HG02938 (cell line): ENCODE results near the gene RIPK4.

Experiments used
- ATAC-seq: cut with Tn5 transposase; IDR thresholded peaks from one replicate; pipeline ENCODE4 v1.9.1; 2021; ENCODE audit warnings: mild to moderate bottlenecking, moderate library complexity; ENCODE audit not compliant: unreplicated experiment

Gene RIPK4

DNA sequence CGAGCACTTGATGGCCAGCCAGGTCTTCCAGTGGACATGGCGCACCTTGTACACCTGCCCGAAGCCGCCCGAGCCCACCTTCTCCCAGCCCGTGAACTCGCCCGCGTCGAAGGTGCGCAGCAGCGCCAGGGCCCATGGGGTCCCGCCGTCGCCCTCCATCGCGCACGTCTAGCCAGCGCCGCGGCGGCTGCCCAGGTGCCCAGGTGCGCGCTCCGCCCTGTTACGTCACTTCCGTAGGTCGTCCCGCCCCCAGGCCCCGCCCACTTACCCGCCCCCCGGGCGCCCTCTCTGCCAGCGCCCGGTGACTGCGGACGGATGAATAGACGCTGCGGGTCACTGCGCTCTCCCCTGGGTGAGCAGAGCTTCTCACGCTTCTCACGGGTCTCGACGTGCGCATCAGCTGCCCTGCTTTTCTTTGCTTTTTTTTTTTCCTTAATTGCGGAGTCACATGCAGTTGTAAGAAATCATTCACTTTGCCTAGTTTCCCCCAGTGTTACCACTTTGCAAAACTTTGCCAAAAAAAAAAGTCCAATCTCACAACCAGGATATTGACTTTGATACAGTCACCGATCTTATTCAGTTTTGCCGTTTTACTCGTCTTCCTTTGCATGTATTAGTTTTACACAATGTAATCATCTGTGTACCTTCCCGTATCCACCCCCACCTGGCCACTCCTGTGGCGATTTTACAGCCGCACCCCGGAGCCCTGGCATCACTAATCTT is at the start of gene RIPK4:
Gene RIPK4 (minus strand): TSS at position 170 of the 723 bp plus-strand sequence. CDS start 11 bp downstream, at position 159.
- ATAC-seq = no peak

DNA sequence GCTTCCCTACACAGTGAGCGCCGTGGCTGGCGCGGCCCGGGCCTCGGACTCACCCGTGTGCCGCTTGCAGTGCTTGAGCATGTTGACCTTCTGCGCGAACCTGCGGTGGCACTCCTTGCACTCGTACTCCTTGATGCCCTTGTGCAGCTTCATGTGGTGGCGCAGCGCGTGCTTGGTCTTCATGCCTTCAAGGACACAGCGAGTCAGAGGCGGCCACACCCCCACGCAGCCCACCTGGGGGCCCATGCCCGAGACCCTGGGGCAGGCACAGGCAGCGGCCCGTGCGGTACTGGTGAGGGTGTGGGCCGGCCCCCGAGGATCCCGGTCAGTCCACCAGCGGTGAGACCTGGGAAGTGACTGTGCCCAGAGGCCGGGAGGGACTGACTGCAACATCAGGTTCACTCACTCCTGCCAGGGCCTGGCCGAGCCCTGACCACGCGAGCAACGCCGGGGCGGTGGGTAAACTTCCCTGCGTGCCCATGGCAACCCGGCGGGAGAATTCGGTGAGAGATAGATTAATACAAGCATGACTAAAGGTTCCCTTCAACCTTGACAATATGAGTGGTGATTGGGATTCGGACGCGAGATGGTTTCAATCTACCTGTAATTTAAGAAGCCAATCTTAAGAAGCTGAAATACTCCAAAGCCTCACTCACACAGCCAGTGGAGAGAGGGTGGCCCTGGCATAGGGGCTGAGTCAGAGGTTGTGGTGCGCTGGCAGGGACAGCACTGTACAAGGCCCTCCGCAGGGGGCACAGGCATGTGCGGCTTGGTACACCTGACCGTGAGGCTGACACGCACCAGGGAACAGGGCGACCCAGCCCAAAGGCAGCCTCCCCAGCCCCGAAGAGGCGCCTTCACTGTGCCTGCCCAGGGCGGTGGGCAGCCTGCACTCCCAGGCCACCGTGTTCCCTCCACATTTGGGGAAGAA is 49.1 kb upstream of the RIPK4 start:
- ATAC-seq = no peak

- ATAC-seq = no peak
Measured at GRCh38 chr21:41813226-41813625, 46.4 kb upstream of the RIPK4 start.

DNA sequence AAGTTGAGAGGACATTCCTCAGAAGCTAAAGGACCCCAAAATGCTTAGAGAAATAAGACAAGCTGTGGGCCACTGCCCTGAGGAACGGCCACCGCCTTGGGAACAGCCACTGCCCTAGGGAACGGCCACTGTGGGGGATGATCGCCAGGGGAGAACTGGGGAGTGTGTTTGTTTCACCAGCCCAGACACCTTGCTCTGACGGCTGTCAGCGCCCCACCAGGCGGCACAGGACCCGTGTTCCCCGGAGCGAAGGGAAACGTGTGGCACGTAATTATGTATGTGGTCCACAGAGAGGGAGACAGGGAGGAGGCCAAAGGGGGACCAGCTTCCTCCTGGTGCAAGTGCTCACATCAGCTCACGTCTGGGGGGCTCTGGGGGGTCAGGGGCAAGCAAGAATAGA is 45.8 kb upstream of the RIPK4 start:
- no peak for ATAC-seq

DNA sequence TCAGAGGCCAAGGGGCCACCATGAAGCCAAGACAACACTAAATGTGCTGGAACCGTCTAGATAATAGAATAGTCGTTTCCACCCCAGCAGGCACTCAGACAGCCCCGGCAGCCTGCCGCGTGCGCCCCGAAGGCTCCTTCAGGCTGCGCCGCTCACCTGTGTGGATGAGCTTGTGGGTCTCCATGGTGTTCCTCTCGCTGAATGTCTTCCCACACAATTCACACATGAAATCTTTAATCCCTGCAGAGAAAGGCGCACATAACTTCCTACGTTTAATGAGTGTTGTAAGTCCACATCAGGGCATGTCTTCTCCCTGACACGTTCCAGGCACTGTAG is 43.7 kb upstream of the RIPK4 start:
- no peak for ATAC-seq

- no peak for ATAC-seq
Measured at GRCh38 chr21:41809891-41810596, 43.2 kb upstream of the RIPK4 start.

DNA sequence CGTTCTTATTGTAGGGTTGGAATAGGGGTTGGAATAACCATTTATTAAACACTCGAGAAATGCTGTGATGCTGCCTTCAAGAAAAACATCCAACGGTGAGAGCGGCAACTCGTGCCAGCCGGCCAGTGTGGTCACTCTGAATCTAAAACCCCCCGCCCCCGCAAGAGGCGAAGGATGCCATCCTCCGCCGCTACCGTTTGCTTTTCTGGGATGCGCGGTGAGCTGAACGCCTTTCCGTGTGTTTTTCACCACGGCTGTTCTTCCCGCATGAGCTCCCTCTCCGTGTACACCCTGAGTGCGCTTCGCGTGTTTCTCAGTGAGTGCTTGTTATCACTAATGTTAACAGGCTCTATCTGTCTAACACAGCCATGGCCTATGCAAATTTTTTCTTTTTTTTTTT is 42.0 kb upstream of the RIPK4 start:
- no peak for ATAC-seq

DNA sequence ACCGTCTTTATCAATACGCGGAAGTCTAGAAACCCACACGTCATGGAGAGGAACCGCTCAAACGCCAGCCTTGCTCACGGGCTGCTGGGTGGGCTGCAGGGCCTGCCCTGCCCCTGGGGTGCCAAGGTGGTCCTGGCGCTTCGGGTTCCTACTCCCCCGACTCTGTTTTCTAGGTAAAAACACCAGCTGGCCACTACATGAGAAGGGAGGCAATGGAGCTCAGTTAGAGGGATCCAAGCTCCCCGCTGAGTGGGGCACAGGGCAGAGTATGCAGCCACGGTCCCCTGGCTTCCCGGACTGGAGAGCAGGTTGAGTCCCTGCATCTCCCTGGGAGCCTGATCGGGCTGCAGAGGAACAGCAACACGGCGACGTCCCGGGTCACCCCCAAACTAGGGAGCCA is 41.2 kb upstream of the RIPK4 start:
- ATAC-seq = no peak

DNA sequence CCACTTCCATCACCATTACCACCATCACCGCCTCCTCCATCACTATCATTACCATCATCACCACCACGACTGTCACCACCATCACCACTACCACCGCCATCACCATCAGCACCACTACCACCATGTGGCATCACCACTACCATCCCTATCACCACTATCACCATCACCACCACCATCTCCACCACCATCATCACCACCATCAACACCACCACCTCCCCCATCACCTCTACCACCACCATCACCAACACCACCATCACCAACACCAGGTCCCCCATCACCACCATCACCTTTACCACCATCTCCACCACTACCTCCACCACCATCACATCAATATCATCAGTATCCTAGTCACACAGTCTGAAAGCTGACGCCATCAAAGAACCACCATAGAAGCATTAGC is 39.9 kb upstream of the RIPK4 start:
- ATAC-seq = no peak

- no peak for ATAC-seq
Measured at GRCh38 chr21:41805643-41806042, 38.8 kb upstream of the RIPK4 start.

- no peak for ATAC-seq
Measured at GRCh38 chr21:41805038-41805437, 38.2 kb upstream of the RIPK4 start.

DNA sequence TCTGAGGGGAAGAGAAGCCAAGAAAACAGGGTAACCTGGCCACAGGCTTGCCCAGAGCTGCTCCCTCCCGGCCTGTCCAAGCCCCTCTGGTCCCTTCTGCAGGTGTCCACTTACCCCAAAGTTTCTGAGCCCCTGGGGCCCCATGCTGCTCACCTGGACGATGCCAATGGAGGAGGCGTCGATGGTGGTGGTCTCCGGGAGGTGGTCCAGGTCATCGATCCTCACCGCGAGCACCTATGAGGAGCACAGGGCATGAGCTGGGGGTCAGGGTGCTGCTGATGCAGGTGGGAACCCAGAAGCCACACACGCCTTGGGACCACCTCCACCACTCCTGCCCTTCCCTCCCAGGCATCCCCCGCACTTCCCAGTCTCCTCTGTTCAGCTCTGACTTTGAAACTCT is 37.5 kb upstream of the RIPK4 start:
- ATAC-seq = no peak

- ATAC-seq = no peak
Measured at GRCh38 chr21:41803316-41803715, 36.5 kb upstream of the RIPK4 start.

DNA sequence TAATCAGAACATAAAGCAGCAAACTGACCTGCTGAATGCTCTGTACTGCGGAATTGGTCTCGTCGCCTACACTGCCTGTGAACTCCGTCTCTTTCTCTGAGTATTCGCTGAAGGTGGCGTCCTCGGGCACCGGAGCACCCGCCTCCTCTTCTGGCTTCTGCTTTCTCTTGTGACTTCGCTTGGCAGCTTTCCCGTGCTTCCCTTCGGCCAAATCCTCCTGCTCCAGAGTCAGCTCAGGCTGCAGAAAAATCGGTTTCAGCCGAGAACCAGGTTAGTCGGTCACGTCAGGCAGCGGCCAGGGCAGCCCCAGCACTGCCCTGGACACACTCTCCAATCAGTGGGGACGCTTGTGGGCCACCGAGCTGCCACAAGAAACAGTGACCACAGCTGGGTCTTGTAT is 35.8 kb upstream of the RIPK4 start:
- ATAC-seq = no peak

DNA sequence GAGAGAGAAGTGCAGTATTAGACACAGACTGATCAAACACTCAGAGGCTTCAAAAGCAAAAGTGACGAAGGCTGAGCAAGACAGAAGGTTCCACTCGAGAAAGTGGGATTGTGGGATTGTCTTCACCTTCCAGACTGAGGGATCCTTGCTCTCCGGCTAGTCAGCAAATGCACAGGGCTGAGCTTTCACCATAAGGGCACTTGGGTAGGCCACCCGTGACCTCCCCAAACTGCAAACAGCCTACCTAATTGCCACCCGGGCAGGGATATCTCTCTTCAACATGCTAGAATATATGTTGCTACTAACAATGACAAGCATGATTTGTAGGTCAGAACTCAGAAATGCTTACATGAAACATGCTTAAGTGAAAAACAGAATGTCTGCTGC is 35.3 kb upstream of the RIPK4 start:
- no peak for ATAC-seq

- no peak for ATAC-seq
Measured at GRCh38 chr21:41801321-41802197, 34.7 kb upstream of the RIPK4 start.

DNA sequence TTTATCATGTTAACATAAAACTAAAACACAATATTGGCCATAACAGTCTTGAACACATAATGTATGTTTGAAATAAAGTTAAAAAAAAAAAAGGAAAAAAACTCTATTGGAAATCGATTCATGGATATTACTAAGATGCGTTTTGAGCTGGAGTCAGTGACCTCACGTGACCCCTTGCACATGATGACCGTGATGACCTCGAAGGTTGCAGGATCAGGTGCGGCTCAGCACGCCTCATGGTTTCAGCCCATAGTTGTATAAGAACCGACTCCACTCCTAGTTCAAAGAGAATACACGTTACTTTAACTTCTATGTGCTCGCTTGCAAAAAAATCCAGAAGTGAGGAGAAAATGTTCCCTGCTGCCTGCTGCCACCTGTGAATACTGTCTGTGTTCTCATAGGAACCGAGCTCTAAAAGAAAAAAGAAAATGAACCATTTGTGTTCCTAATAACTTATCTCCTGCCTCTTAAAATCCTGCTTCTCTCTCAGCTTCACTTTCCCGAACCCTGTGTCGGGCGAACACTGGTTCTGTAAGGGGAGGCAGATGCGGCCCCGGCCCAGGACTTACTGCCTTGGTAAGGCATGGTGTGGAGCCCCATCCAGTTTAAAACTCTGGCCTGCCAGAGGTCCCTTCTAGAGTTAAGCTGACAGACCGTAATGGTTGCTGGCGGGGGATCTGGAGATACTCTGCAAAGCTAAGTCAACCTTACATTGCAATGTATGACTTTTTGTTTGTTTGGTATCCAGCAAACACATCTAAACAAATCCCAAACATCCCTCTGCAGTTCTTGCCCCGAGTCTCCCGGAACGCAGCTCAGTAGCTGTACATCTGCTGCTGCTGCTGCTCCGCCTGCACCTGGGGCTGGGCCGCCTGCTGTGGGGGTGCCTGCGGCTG is 33.8 kb upstream of the RIPK4 start:
- ATAC-seq = no peak

- ATAC-seq = no peak
Measured at GRCh38 chr21:41799763-41800162, 32.9 kb upstream of the RIPK4 start.

DNA sequence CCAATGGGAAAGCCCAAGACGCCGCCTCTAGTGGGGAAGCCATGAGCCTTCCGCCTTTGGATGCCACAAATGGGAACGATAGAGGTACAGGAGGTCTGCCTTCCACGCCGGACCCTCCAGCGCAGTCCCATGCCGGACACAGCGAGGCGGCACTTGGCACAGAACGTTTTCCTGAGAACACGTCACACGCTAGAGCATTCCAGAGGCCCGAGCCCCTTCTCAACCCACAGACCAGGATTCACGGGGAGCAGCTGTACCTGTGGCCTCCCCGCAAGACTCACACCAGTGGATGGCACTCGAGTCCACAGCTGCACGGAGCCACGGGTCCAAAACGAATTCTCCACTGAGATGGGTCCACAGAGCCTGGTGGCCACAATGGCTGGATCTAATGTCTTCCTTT is 31.5 kb upstream of the RIPK4 start:
- no peak for ATAC-seq
